Activated T-cell treated with anti-CD3 and anti-CD28 coated beads for 48 hours (primary cell): ENCODE results near the gene TMEM31.
"Not testable (repeated sequence)": the region's sequence is repeated elsewhere in the genome, so short reads cannot be mapped to it uniquely, and the experiment has no call there.

Source experiments
- DNase-seq: peaks from one replicate; pipeline ENCODE4 v3.0.0-alpha.2; 2020; ENCODE audit warnings: low read depth

The TMEM31 gene

GRCh38 chrX:103726477-103726876 lies 15.8 kb downstream of the TMEM31 start:
- DNase-seq = no peak

- no peak for DNase-seq
Observed at GRCh38 chrX:103727115-103727514, 16.4 kb downstream of the TMEM31 start.

DNA sequence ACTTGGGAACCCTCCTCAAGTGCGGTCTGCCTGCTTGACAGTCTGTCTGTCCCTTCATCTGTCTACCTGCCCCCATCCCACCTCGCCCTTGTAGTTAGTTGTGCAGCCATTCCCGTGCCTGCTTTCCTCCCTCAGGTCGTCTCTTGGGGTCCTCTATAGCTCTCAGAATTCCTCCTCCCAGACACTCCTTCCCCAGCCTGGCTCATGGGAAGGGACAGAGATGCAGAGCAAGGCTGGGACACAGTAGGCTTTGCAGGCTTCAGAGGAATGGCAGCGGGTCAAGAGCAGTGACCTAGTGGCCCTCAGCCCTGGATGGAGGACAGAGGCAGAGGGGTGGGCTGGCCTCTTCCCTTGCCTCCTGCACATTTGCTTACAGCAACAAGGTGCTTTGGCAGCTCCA lies 18.3 kb downstream of the TMEM31 start:
- DNase-seq = no peak

DNA sequence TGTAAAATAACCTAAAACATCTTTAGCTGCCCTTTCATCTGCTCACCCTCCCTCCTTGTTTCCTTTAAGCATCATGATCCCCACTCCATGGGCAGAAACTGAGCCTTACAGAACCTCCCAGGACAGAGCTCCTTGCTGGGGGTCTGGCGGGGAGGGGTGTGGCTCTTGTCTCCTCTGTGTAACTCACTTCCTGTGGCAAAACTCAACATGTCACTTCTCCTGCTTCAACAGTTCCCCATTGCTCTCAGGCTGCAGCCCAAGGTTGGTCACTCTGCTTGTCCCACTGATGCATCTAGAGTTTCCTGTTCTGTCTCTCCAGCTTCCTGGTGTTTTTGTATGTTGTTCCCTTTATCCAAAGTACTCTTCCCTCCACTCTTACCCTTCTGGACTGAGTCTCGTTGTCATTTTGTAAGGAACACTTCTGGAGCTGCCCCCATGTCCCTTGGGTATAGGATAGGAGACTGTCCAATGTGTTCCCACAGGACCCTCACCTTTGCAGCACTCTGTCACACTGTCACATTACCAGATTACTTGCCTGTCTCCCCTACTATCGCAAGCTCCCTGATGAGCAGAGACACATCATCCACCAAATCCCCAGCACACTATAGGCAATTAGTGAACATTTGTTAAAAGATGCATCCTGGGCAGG lies 19.6 kb downstream of the TMEM31 start:
- DNase-seq = no peak

GRCh38 chrX:103730796-103731493 lies 20.2 kb downstream of the TMEM31 start:
- no peak for DNase-seq

GRCh38 chrX:103733017-103733416 lies 22.3 kb downstream of the TMEM31 start:
- DNase-seq = no peak

GRCh38 chrX:103734125-103734760 lies 23.5 kb downstream of the TMEM31 start:
- DNase-seq = peak; percentile 1

DNA sequence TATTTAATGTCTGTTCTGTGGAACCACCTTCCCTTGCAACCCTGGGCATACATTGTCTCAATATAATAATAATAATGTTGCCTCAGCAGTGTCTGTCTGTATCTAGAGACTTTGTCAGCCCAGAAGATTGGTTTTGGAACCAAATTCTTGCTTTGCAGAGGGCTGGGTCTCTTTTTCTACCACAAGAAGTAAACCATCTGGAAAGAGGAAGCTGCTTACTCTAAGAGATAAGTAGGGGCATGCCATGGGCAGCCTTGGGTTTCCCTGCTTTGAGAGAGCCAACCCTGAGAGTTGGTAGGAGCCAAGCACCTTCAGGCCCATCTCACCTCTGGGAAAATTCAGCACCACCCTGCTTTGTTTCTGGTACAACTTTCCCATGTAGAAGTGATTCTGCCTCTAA lies 27.0 kb downstream of the TMEM31 start:
- DNase-seq = no peak

DNA sequence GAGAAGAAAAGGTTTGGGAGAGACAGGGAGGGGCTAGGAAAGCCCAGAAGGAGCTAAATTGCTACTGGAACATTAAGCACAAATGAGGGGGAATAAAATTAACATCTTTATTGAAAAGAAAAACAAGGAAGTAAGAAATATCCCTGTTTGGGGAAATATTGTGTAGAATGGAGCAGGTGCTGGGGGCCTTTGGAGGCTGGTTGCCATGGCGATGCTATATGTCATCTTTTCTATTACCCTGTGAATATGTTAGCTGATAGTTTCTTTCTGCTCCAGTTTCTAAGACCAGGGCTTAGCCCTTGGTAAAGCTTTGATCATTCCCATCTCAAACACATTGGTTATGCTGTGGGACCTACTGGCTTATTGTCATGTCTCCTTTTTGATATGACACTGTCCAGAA lies 28.7 kb downstream of the TMEM31 start:
- DNase-seq = no peak

- no peak for DNase-seq
Observed at GRCh38 chrX:103741879-103742278, 31.2 kb downstream of the TMEM31 start.

GRCh38 chrX:103742339-103742738 lies 31.6 kb downstream of the TMEM31 start:
- no peak for DNase-seq

GRCh38 chrX:103747163-103747562 lies 36.5 kb downstream of the TMEM31 start:
- DNase-seq = no peak

GRCh38 chrX:103754401-103754800 lies 43.7 kb downstream of the TMEM31 start:
- no peak for DNase-seq

GRCh38 chrX:103756736-103757135 lies 46.0 kb downstream of the TMEM31 start:
- no peak for DNase-seq

DNA sequence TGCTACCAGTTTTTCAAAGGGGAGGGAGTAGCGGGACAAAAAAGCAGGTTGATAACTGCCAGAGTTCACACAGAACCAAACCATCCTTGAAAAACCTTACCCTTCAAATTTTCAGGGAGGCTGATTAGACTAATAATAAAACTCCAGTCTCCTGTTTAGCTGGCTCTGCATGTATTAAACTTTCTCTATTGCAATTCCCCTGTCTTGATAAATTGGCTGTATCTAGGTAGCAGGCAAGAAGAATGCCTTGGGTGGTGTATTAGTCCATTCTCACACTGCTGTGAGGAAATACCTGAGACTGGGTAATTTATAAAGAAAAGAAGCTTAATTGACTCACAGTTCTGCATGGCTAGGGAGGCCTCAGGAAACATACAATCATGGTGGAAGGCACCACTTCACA lies 47.8 kb downstream of the TMEM31 start:
- no peak for DNase-seq

GRCh38 chrX:103763541-103763940 lies 52.8 kb downstream of the TMEM31 start:
- not testable (repeated sequence) for DNase-seq
